WERI-Rb-1 (cell line): ENCODE data around the gene BCR.
A peak's percentile ranks its signal among the peaks of the same experiment; 100 is the strongest.

Experiments used
- DNase-seq: peaks from one replicate; pipeline ENCODE4 v3.0.0-alpha.2; 2020
- H3K27ac ChIP-seq: fragments of 250-450 bp; sonication (Bioruptor Pico); 2 replicates; pipeline ENCODE4 v1.5.1; 2020; ENCODE audit warnings: mild to moderate bottlenecking, moderate library complexity
- H3K27me3 ChIP-seq: fragments of 250-450 bp; sonication (Bioruptor Pico); 2 replicates; pipeline ENCODE4 v1.5.1; 2021; ENCODE audit warnings: mild to moderate bottlenecking, low read depth, moderate library complexity; ENCODE audit not compliant: insufficient read depth, severe bottlenecking
- H3K36me3 ChIP-seq: fragments of 250-450 bp; sonication (Bioruptor Pico); 2 replicates; pipeline ENCODE4 v1.5.1; 2020; ENCODE audit warnings: mild to moderate bottlenecking, moderate library complexity
- H3K4me3 ChIP-seq: 2 replicates; pipeline ENCODE4 v1.5.1; 2011; ENCODE audit warnings: low read depth, mild to moderate bottlenecking, control low read depth, low read length
- H3K9me3 ChIP-seq: fragments of 250-450 bp; sonication (Bioruptor Pico); 2 replicates; pipeline ENCODE4 v1.5.1; 2021; ENCODE audit warnings: mild to moderate bottlenecking, moderate library complexity; ENCODE audit not compliant: severe bottlenecking
- TF ChIP-seq, protein P1 (sequence below): IDR thresholded peaks from 2 replicates; pipeline ENCODE4 v1.5.1; 2011; ENCODE audit warnings: low read depth, mild to moderate bottlenecking, control low read depth, inconsistent platforms, low read length

BCR gene

DNA sequence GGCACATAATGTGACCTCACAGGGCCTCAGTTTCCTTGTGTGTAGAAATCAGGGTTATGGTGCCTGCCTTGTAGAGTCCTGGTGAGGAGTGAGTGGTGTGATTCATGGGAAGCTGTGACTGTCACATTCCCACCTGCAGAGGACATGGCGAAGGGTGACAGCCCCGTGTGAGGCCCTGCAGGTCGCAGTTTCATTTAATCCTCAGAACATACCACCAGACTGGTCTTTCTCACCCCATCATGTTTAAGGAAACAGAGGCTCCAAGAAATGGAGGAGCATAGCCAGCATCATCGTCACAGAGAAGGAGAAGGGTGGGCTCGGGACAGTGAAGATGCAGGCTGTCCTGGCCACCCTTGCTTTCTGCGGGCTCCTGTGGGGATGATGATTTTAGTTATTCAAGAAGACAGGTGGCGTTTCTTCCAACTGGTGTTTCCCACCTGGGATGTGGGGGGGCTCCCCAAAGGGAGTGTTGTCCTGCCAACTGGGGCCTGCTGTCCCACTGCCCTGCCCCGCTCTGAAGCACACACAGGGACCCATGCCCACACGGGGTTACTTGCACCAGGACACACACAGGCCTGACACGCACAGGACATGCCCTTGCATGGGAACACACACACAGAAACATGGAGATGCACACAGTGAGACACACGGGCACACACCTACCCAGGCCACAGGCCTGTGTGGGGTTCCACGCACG is 100.2 kb downstream of the BCR start:
- TF ChIP-seq, protein P1, sequence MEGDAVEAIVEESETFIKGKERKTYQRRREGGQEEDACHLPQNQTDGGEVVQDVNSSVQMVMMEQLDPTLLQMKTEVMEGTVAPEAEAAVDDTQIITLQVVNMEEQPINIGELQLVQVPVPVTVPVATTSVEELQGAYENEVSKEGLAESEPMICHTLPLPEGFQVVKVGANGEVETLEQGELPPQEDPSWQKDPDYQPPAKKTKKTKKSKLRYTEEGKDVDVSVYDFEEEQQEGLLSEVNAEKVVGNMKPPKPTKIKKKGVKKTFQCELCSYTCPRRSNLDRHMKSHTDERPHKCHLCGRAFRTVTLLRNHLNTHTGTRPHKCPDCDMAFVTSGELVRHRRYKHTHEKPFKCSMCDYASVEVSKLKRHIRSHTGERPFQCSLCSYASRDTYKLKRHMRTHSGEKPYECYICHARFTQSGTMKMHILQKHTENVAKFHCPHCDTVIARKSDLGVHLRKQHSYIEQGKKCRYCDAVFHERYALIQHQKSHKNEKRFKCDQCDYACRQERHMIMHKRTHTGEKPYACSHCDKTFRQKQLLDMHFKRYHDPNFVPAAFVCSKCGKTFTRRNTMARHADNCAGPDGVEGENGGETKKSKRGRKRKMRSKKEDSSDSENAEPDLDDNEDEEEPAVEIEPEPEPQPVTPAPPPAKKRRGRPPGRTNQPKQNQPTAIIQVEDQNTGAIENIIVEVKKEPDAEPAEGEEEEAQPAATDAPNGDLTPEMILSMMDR: no peak
- peak overlapping the region; percentile 20; the same call in 1 of the 2 replicates for H3K27ac ChIP-seq
- H3K9me3 ChIP-seq: no peaks in the 10 kb centered on the region
- no peak overlapping the region for H3K4me3 ChIP-seq
- DNase-seq: no peak
- H3K27me3 ChIP-seq: no peaks in the 10 kb centered on the region
- H3K36me3 ChIP-seq: peaks cover 77% of the 10 kb centered on the region

DNA sequence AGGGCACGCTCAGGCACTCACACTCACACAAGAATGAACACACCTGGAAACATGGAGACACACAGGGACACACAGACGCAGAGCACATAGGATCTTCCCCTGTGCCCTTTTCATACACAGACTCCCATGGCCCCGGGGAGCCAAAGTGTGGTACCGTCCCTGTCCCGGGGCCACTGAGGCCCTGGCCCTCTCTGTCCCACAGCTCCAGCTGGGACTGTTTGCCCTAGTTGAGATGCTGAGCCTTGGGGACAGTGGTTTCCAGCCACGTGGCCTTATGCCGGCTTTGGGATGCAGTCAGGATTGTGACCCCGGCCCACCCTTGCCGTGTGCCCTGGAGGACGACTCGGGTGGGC is 100.7 kb downstream of the BCR start:
- TF ChIP-seq, protein P1: no peak
- H3K4me3 ChIP-seq: no peak overlapping the region
- peak overlapping the region; percentile 49 for H3K27ac ChIP-seq
- DNase-seq: no peak
- no peaks in the 10 kb centered on the region for H3K27me3 ChIP-seq
- peaks cover 76% of the 10 kb centered on the region for H3K36me3 ChIP-seq
- no peaks in the 10 kb centered on the region for H3K9me3 ChIP-seq

DNA sequence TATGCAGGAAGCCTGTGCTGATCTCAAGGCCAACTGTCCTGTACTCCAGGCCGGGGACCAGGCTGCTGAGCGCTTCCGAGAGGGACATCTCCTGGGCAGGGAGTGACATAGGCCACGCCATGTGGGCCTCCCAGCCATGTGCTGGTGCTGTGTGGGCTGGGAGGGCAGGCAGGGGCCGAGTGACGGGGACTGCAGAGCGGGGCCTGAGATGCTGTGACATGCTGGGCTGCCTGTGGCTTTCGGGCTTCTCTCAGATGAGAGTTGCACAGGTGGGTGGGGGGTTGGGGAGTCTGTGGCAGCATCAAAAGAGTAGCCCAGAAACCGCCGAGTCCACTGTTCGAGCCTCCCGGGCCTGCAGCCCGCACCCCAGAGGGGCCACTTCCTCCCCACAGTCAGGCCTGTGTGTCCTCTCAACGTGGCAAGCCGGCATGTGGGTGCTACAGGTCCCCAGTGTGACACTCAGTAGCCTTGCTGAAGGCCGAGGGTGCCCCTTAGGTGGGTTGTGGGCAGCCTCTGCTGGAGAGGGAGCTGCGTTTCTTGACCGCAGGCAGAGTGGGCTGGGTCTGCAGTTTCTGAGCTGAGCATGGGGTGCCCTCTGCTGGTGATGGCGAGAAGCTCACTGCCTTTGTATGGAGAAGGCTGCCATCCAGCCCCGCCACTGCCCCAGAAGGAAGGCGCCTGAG is 101.2 kb downstream of the BCR start:
- H3K4me3 ChIP-seq: no peak overlapping the region
- TF ChIP-seq, protein P1: peak; percentile 94
- no peaks in the 10 kb centered on the region for H3K27me3 ChIP-seq
- H3K27ac ChIP-seq: peak overlapping the region; percentile 49
- H3K9me3 ChIP-seq: no peaks in the 10 kb centered on the region
- DNase-seq: peak; percentile 87
- peaks cover 79% of the 10 kb centered on the region for H3K36me3 ChIP-seq

DNA sequence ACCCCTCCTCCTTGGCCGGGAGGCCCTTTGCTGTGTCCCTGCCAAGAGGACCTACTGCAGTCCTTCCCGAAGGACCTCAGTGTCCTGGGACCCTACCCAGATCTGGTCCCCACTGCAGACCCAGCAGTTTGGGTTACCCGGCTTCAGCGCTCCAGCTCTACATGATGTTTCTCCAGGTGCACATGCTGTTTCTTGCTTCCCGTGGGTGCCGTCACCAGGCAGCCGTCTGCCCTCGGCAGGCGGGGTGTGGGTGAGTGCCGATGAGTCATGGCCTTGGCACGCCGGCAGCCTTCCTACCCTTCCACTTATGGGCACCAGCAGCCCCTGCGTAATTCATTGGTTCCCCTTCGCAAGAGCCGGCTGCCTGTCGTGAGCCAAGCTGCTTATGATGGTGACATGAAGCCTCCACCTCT is 101.8 kb downstream of the BCR start:
- H3K36me3 ChIP-seq: peaks cover 79% of the 10 kb centered on the region
- no peak overlapping the region for H3K4me3 ChIP-seq
- TF ChIP-seq, protein P1: no peak
- no peak overlapping the region for H3K27ac ChIP-seq
- no peak for DNase-seq
- H3K9me3 ChIP-seq: no peaks in the 10 kb centered on the region
- no peaks in the 10 kb centered on the region for H3K27me3 ChIP-seq

DNA sequence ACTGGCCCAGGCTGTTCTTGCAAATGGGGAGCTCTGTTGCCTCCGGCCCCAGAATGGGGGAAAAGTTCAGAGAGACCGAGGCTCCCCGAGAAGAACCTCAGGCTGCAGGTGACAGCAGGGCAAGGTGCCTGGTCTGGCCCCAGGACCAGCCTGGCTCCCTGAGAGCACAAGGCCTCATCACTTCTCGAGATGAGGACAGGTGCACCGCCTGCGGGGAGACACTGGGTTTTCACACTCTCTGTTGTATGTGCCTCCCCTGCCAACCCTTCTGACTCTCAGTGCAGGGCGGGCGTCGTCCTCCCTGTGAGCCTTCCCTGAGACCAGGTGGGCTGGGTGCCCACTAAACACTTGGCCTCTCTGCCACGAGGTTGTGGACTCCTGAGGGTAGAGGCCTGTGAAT is 102.2 kb downstream of the BCR start:
- TF ChIP-seq, protein P1: no peak
- H3K4me3 ChIP-seq: no peak overlapping the region
- DNase-seq: no peak
- no peaks in the 10 kb centered on the region for H3K9me3 ChIP-seq
- no peak overlapping the region for H3K27ac ChIP-seq
- H3K36me3 ChIP-seq: peaks cover 77% of the 10 kb centered on the region
- no peaks in the 10 kb centered on the region for H3K27me3 ChIP-seq
